MM.1S (cell line): ENCODE data around the gene RNF111.
"Not testable (repeated sequence)": the region's sequence is repeated elsewhere in the genome, so short reads cannot be mapped to it uniquely, and the experiment has no call there.

ENCODE experiments used
- DNase-seq: peaks from one replicate; pipeline ENCODE4 v3.0.0-alpha.2; 2015
- H2AFZ ChIP-seq: fragments of 300-600 bp; sonication (generic); 2 replicates; pipeline ENCODE4 v1.6.0; 2016; ENCODE audit warnings: antibody characterized with exemption, low read length
- H3F3A ChIP-seq: fragments of 300-600 bp; sonication (generic); 2 replicates; pipeline ENCODE4 v1.6.1; 2016; ENCODE audit warnings: mild to moderate bottlenecking, antibody characterized with exemption, low read length, moderate library complexity, mixed read lengths; ENCODE audit not compliant: insufficient read depth
- H3K27ac ChIP-seq: fragments of 300-600 bp; sonication (generic); 2 replicates; pipeline ENCODE4 v1.5.1; 2016; ENCODE audit warnings: mild to moderate bottlenecking, low read length
- H3K27me3 ChIP-seq: fragments of 300-600 bp; sonication (generic); replicated peaks from 2 replicates; pipeline ENCODE4 v1.6.0; 2016; ENCODE audit warnings: low read length; ENCODE audit not compliant: insufficient read depth
- H3K36me3 ChIP-seq: fragments of 300-600 bp; sonication (generic); replicated peaks from 2 replicates; pipeline ENCODE4 v1.6.1; 2016; ENCODE audit warnings: mild to moderate bottlenecking, low read length, mixed read lengths; ENCODE audit not compliant: insufficient read depth
- H3K4me1 ChIP-seq: fragments of 300-600 bp; sonication (generic); 2 replicates; pipeline ENCODE4 v1.6.1; 2016; ENCODE audit warnings: low read length, mixed read lengths
- H3K4me2 ChIP-seq: fragments of 300-600 bp; sonication (generic); 2 replicates; pipeline ENCODE4 v1.6.0; 2016; ENCODE audit warnings: low read depth, low read length
- H3K4me3 ChIP-seq: fragments of 300-600 bp; sonication (generic); 2 replicates; pipeline ENCODE4 v1.5.1; 2016; ENCODE audit warnings: low read length, mixed read lengths
- H3K79me2 ChIP-seq: fragments of 300-600 bp; sonication (generic); 2 replicates; pipeline ENCODE4 v1.6.1; 2016; ENCODE audit warnings: mixed run types, low read length, mixed read lengths
- H3K9ac ChIP-seq: fragments of 300-600 bp; sonication (generic); 2 replicates; pipeline ENCODE4 v1.6.1; 2016; ENCODE audit warnings: low read length, mixed read lengths
- H3K9me2 ChIP-seq: fragments of 300-600 bp; sonication (generic); replicated peaks from 2 replicates; pipeline ENCODE4 v1.6.1; 2016; ENCODE audit warnings: mild to moderate bottlenecking, low read length, mixed read lengths; ENCODE audit not compliant: insufficient read depth
- H3K9me3 ChIP-seq: fragments of 300-600 bp; sonication (generic); replicated peaks from 2 replicates; pipeline ENCODE4 v1.6.1; 2016; ENCODE audit warnings: mild to moderate bottlenecking, low read length, mixed read lengths; ENCODE audit not compliant: insufficient read depth
- H4K20me1 ChIP-seq: fragments of 300-600 bp; sonication (generic); 2 replicates; pipeline ENCODE4 v1.6.1; 2016; ENCODE audit warnings: mild to moderate bottlenecking, low read length, moderate library complexity, mixed read lengths; ENCODE audit not compliant: insufficient read depth
- EZH2 ChIP-seq: fragments of 300-600 bp; sonication (generic); optimal IDR thresholded peaks from 2 replicates; pipeline ENCODE3; 2017; ENCODE audit warnings: low read depth, mild to moderate bottlenecking, antibody characterized with exemption, low read length, mixed read lengths
- EZH2phosphoT487 ChIP-seq: fragments of 300-600 bp; sonication (generic); IDR thresholded peaks from 2 replicates; pipeline ENCODE4 v1.6.1; 2018; ENCODE audit warnings: antibody characterized with exemption, low read length
- TF ChIP-seq, protein P1 (sequence below): fragments of 300-600 bp; sonication (generic); IDR thresholded peaks from 2 replicates; pipeline ENCODE4 v1.5.1; 2016; ENCODE audit warnings: antibody characterized with exemption, low read length, mixed read lengths

The RNF111 gene

DNA sequence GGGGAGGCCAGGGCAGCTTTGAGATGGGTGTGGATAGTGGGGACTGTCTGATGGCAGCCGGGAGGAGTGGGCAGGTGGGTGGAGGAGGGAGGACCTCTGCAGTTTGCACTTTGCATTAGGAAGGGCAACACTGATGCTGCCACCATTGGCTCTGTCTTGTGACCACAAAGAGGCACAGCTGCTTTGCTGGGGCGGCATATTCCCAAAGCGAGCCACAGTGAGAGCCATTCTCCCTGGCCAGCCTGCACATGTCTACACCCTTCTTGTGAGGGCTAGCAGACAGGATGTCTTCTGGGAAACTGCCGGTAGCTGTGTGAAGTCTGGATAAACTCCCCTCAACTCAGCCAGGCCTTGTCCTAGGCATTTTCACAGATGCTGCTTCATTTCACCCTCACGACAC, 155.8 kb downstream of the RNF111 start:
- Histone ChIP-seq H2AFZ (no peak overlapping the region), H3K4me2 (no peak overlapping the region), H3K9me3 (no peaks in the 10 kb centered on the region), H3K4me3 (no peak overlapping the region), H4K20me1 (no peaks in the 10 kb centered on the region), H3K36me3 (no peaks in the 10 kb centered on the region), H3K9me2 (no peaks in the 10 kb centered on the region), H3F3A (no peaks in the 10 kb centered on the region), H3K9ac (no peak overlapping the region), H3K27ac (no peak overlapping the region), H3K79me2 (no peaks in the 10 kb centered on the region), H3K4me1 (no peaks in the 10 kb centered on the region), H3K27me3 (no peaks in the 10 kb centered on the region)
- no peak for DNase-seq
- TF ChIP-seq EZH2phosphoT487 (no peak), EZH2 (no peak)
- TF ChIP-seq, protein P1, sequence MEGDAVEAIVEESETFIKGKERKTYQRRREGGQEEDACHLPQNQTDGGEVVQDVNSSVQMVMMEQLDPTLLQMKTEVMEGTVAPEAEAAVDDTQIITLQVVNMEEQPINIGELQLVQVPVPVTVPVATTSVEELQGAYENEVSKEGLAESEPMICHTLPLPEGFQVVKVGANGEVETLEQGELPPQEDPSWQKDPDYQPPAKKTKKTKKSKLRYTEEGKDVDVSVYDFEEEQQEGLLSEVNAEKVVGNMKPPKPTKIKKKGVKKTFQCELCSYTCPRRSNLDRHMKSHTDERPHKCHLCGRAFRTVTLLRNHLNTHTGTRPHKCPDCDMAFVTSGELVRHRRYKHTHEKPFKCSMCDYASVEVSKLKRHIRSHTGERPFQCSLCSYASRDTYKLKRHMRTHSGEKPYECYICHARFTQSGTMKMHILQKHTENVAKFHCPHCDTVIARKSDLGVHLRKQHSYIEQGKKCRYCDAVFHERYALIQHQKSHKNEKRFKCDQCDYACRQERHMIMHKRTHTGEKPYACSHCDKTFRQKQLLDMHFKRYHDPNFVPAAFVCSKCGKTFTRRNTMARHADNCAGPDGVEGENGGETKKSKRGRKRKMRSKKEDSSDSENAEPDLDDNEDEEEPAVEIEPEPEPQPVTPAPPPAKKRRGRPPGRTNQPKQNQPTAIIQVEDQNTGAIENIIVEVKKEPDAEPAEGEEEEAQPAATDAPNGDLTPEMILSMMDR = no peak

DNA sequence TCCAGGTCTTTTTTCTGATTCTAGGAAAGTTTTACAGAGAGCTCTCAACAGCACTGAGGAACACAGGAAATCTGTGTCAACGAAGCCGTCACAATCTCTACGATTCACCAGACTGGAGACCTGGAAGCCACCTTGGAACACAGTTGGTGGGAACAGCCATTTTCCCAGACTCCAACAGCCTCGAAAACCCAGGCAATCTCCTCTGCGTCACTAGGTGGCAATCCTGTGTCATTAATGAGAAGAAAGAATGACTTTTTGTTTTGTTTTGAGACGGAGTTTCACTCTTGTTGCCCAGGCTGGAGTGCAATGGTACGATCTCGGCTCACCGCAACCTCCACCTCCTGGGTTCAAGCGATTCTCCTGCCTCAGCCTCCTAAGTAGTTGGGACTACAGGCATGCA, 157.1 kb downstream of the RNF111 start:
- H3F3A ChIP-seq, H3K27ac ChIP-seq, H3K36me3 ChIP-seq, H2AFZ ChIP-seq, H3K4me2 ChIP-seq, H3K9me3 ChIP-seq, H3K27me3 ChIP-seq, H3K4me3 ChIP-seq, H3K79me2 ChIP-seq, H4K20me1 ChIP-seq, H3K4me1 ChIP-seq, H3K9me2 ChIP-seq, H3K9ac ChIP-seq, DNase-seq: not testable (repeated sequence)
